ENCODE results near the gene TCTA.

TCTA gene

DNA sequence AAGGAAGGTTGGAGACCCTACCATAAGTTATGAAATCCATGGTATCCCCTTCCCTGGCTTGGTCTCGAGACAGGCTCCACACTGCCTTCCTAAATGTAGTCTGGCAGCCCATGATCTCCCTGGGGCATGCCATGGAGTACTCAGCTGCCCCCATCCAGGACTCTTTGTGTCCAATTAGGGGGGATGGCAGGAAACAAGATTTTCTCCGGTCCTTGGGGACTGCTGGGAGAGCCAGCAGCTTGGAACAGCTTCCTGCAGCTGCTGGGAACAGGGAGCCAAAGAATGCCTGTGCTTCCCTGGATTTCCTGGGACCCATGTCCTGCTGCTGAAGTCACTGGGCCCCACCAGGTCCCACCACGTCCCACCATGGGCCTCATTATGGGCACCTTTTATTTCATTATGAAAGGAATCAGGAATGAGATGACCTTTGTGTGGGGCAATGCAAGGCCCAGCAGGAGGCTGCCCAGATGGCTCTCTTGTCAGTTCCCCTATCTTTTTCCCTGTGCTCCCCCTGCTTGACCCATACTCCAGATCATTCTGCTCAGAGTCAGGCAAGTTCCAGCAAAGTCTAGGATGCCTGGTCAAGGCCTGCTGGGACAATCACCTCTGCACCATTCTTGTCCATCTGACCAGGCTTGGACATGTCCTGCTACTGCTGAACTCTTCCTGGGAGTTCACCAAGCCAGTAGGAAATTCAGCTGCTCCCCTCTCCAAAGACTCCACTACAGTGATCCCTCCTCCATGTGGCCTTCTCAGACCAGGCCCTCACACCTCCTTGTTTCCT lies 42.9 kb downstream of the TCTA start:
- in situ Hi-C loops (cut with HindIII; ENCODE audit: low pct_unique_long_range_greater_than_20kb, low sequenced_read_pairs), result no loop called here
- no peak for DNase-seq (ENCODE audit: low read depth in 1 of 2, low spot score in 1 of 2)
- no peak for TF ChIP-seq JUND (IDR thresholded peaks at IDR 0.05; ENCODE audit: low read depth)

DNA sequence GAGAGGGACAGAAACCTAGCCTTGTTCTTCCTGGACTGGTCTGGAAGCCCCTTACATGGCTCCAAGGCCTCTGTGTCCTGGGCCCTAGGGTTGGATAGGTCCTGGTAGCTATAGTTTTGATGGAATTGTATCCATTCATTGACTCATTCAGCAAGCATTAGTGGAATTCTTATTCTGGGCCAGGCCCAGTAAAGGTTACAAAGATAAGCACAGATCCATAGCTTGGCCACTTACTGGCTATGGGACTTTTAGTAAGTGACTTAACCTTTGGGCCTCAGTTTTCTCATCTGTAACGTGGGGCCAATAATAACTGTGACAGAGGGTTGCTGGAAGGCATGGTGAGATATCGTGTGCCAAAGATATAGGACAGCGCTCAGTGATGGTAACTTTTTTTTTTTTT lies 44.2 kb downstream of the TCTA start:
- no peak for TF ChIP-seq JUND (IDR thresholded peaks at IDR 0.05; ENCODE audit: low read depth)
- DNase-seq (ENCODE audit: low read depth in 1 of 2, low spot score in 1 of 2), result no peak
- in situ Hi-C loops (cut with HindIII; ENCODE audit: low pct_unique_long_range_greater_than_20kb, low sequenced_read_pairs), result no loop called here

DNA sequence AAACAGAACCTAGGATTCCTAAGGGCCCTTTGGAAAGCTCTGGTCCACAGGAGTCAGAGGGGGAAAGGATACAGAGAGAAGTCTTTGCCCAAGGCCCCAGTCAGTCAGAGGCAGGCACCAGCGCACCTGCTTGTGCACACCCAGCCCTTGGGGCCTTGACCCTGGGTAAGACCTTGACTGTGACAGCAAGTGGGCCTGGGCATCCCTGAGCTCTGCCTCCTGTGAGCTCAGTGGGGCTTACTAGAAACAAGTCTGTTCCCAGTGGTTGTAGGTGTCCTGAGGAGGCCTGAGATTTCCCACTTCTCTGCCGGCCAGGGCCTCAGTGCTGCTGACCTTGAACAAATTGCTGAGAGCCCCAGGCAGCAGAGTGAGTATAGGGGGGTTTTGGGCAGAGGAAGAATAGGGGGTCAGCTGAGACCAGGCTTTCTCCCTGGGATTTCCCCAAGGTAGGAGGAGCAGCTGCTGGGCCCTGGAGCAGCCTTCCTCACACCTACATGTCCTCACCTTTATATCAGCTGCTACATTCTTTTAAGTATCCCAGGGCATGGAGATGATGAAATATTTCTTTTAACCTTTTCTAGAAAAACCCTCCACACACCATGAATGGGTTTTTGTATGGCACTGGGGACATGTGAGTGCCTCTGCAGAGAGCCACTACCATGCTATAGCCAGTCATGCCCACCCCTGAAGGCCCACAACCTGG lies 48.1 kb downstream of the TCTA start:
- TF ChIP-seq JUND (IDR thresholded peaks at IDR 0.05; ENCODE audit: low read depth), result no peak
- in situ Hi-C loops (cut with HindIII; ENCODE audit: low pct_unique_long_range_greater_than_20kb, low sequenced_read_pairs), result no loop called here
- no peak for DNase-seq (ENCODE audit: low read depth in 1 of 2, low spot score in 1 of 2)

- no peak for DNase-seq (ENCODE audit: low read depth in 1 of 2, low spot score in 1 of 2)
- no peak for TF ChIP-seq JUND (IDR thresholded peaks at IDR 0.05; ENCODE audit: low read depth)
- in situ Hi-C loops (cut with HindIII; ENCODE audit: low pct_unique_long_range_greater_than_20kb, low sequenced_read_pairs), result no loop called here
Measured at GRCh38 chr3:49460956-49461355, 48.7 kb downstream of the TCTA start.

DNA sequence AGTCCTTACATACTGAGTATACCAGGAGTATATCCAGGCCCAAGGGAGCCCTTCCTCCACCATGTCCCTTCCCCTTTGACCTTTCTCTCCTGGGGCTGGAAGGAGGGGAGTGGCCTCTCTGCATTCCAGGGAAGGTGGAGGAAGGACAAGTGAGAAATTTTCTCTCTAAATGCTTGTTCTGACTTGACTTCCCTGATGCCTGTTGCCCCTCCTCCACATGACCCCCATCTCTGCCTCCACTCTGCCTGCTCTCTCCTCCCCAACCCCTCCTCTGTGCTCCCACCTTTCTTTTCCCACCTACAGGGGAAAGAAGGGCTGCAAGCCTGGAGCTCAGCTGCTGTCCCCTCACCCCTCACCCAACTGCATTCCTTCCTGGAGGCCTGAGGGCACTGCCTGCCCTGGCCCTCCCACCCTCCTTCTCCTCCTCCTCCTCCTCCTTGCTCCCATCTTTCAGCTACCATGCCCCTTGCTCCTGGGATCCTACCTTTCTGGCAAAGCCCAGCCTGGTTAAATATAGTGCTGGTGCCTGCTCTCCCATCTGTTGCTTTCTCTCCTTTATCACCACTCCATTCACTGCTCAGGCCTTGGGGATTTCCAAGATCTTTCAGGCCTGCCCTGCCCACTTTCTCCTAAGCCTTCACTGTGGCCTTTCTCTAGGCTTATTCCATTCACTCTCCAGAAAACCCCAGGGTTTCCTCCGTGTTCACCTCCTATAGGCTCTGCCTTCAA lies 49.4 kb downstream of the TCTA start:
- no peak for TF ChIP-seq JUND (IDR thresholded peaks at IDR 0.05; ENCODE audit: low read depth)
- peak; percentile 28 to 90 for DNase-seq (ENCODE audit: low read depth in 1 of 2, low spot score in 1 of 2)
- in situ Hi-C loops (cut with HindIII; ENCODE audit: low pct_unique_long_range_greater_than_20kb, low sequenced_read_pairs), result no loop called here

- peak in 1 of 2 experiments; percentile 50 for DNase-seq (ENCODE audit: low read depth in 1 of 2, low spot score in 1 of 2)
- in situ Hi-C loops (cut with HindIII; ENCODE audit: low pct_unique_long_range_greater_than_20kb, low sequenced_read_pairs), result no loop called here
- TF ChIP-seq JUND (IDR thresholded peaks at IDR 0.05; ENCODE audit: low read depth), result no peak
Measured at GRCh38 chr3:49462222-49462621, 50.0 kb downstream of the TCTA start.

GRCh38 chr3:49465270-49466034 lies 53.2 kb downstream of the TCTA start:
- in situ Hi-C loops (cut with HindIII; ENCODE audit: low pct_unique_long_range_greater_than_20kb, low sequenced_read_pairs), result no loop called here
- no peak for DNase-seq (ENCODE audit: low read depth in 1 of 2, low spot score in 1 of 2)
- no peak for TF ChIP-seq JUND (IDR thresholded peaks at IDR 0.05; ENCODE audit: low read depth)

Measured in T47D (cell line).